GM21367 (cell line): ENCODE results near the gene ERGIC2.

Source experiments
- ATAC-seq: cut with Tn5 transposase; IDR thresholded peaks from one replicate; pipeline ENCODE4 v1.9.1; 2021; ENCODE audit not compliant: unreplicated experiment

Gene ERGIC2

GRCh38 chr12:29376118-29376517 is 4.9 kb downstream of the ERGIC2 start:
- ATAC-seq, result no peak

GRCh38 chr12:29374913-29375312 is 6.1 kb downstream of the ERGIC2 start:
- no peak for ATAC-seq

- no peak for ATAC-seq
These were observed 7.0 kb downstream of the ERGIC2 start for GRCh38 chr12:29374012-29374411.

GRCh38 chr12:29365091-29365490 is 15.9 kb downstream of the ERGIC2 start:
- no peak for ATAC-seq

GRCh38 chr12:29354954-29355353 is 26.0 kb downstream of the ERGIC2 start:
- ATAC-seq, result no peak

GRCh38 chr12:29350080-29350479 is 30.9 kb downstream of the ERGIC2 start:
- ATAC-seq, result no peak

GRCh38 chr12:29346769-29347421 is 34.1 kb downstream of the ERGIC2 start:
- ATAC-seq, result no peak

GRCh38 chr12:29343022-29343799 is 37.8 kb downstream of the ERGIC2 start:
- ATAC-seq, result no peak

- ATAC-seq, result no peak
These were observed 43.6 kb downstream of the ERGIC2 start for GRCh38 chr12:29337325-29337724.

GRCh38 chr12:29334937-29335336 is 46.0 kb downstream of the ERGIC2 start:
- ATAC-seq, result no peak

- ATAC-seq, result no peak
These were observed 47.8 kb downstream of the ERGIC2 start for GRCh38 chr12:29333178-29333577.

GRCh38 chr12:29329411-29329810 is 51.6 kb downstream of the ERGIC2 start:
- ATAC-seq, result no peak

GRCh38 chr12:29322157-29322556 is 58.8 kb downstream of the ERGIC2 start:
- ATAC-seq, result no peak

- no peak for ATAC-seq
These were observed 60.5 kb downstream of the ERGIC2 start for GRCh38 chr12:29320295-29321085.

GRCh38 chr12:29317556-29318363 is 63.2 kb downstream of the ERGIC2 start:
- ATAC-seq, result peak; percentile 100

GRCh38 chr12:29316752-29317151 is 64.2 kb downstream of the ERGIC2 start:
- no peak for ATAC-seq

GRCh38 chr12:29314416-29314815 is 66.6 kb downstream of the ERGIC2 start:
- ATAC-seq, result no peak

GRCh38 chr12:29310899-29311298 is 70.1 kb downstream of the ERGIC2 start:
- no peak for ATAC-seq

- ATAC-seq, result no peak
These were observed 71.6 kb downstream of the ERGIC2 start for GRCh38 chr12:29309320-29309902.

- no peak for ATAC-seq
These were observed 74.3 kb downstream of the ERGIC2 start for GRCh38 chr12:29306682-29307081.

- no peak for ATAC-seq
These were observed 74.7 kb downstream of the ERGIC2 start for GRCh38 chr12:29306266-29306665.
